OCI-LY1 (cell line): ENCODE results near the gene ESR1.

Experiments used
- EZH2 ChIP-seq: fragments of 200-600 bp; sonication (generic), shearing (Covaris generic); IDR thresholded peaks from 2 replicates; pipeline ENCODE4 v1.8.0; 2017; ENCODE audit warnings: borderline replicate concordance, mixed run types, mild to moderate bottlenecking, antibody characterized with exemption, low read length, moderate library complexity, mixed read lengths
- TF ChIP-seq, protein P1 (sequence below): fragments of 200-600 bp; sonication (generic), shearing (Covaris generic); IDR thresholded peaks from 2 replicates; pipeline ENCODE4 v1.5.1; 2017; ENCODE audit warnings: mild to moderate bottlenecking, antibody characterized with exemption, low read length, moderate library complexity, mixed read lengths

GRCh38 chr6:152099446-152100182, 292.1 kb downstream of the ESR1 start:
- TF ChIP-seq, protein P1, sequence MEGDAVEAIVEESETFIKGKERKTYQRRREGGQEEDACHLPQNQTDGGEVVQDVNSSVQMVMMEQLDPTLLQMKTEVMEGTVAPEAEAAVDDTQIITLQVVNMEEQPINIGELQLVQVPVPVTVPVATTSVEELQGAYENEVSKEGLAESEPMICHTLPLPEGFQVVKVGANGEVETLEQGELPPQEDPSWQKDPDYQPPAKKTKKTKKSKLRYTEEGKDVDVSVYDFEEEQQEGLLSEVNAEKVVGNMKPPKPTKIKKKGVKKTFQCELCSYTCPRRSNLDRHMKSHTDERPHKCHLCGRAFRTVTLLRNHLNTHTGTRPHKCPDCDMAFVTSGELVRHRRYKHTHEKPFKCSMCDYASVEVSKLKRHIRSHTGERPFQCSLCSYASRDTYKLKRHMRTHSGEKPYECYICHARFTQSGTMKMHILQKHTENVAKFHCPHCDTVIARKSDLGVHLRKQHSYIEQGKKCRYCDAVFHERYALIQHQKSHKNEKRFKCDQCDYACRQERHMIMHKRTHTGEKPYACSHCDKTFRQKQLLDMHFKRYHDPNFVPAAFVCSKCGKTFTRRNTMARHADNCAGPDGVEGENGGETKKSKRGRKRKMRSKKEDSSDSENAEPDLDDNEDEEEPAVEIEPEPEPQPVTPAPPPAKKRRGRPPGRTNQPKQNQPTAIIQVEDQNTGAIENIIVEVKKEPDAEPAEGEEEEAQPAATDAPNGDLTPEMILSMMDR: no peak
- no peak for TF ChIP-seq EZH2
